ENCODE results near the gene HMGCS2.
A peak's percentile ranks its signal among the peaks of the same experiment; 100 is the strongest.
"Not testable (repeated sequence)": the region's sequence is repeated elsewhere in the genome, so short reads cannot be mapped to it uniquely, and the experiment has no call there.

HMGCS2 gene

GRCh38 chr1:119725626-119726025 is 43.1 kb downstream of the HMGCS2 start:
- DNase-seq: no peak

- no peak for DNase-seq
Measured at GRCh38 chr1:119724611-119725218, 44.0 kb downstream of the HMGCS2 start.

GRCh38 chr1:119721896-119722295 is 46.8 kb downstream of the HMGCS2 start:
- DNase-seq: no peak

GRCh38 chr1:119720866-119721440 is 47.8 kb downstream of the HMGCS2 start:
- no peak for DNase-seq

- DNase-seq: no peak
Measured at GRCh38 chr1:119718972-119719371, 49.7 kb downstream of the HMGCS2 start.

GRCh38 chr1:119718409-119718808 is 50.3 kb downstream of the HMGCS2 start:
- no peak for DNase-seq

- DNase-seq: no peak
Measured at GRCh38 chr1:119715542-119715941, 53.2 kb downstream of the HMGCS2 start.

GRCh38 chr1:119714583-119714982 is 54.1 kb downstream of the HMGCS2 start:
- DNase-seq: no peak

- DNase-seq: no peak
Measured at GRCh38 chr1:119713749-119714456, 54.8 kb downstream of the HMGCS2 start.

GRCh38 chr1:119713039-119713748 is 55.5 kb downstream of the HMGCS2 start:
- DNase-seq: no peak

GRCh38 chr1:119712342-119713038 is 56.2 kb downstream of the HMGCS2 start:
- no peak for DNase-seq

- DNase-seq: peak; percentile 40
Measured at GRCh38 chr1:119711804-119712341, 56.8 kb downstream of the HMGCS2 start, which contains the start of gene PHGDH. Gene PHGDH (plus strand): TSS chr1:119711934. CDS start chr1:119712023, 89 bp downstream.

- not testable (repeated sequence) for DNase-seq
Measured at GRCh38 chr1:119711356-119711803, 57.3 kb downstream of the HMGCS2 start.

GRCh38 chr1:119706599-119706998 is 62.1 kb downstream of the HMGCS2 start:
- not testable (repeated sequence) for DNase-seq

- no peak for DNase-seq
Measured at GRCh38 chr1:119703666-119704450, 64.8 kb downstream of the HMGCS2 start.

- DNase-seq: no peak
Measured at GRCh38 chr1:119702384-119702783, 66.3 kb downstream of the HMGCS2 start.

- DNase-seq: no peak
Measured at GRCh38 chr1:119701659-119702058, 67.0 kb downstream of the HMGCS2 start.

- no peak for DNase-seq
Measured at GRCh38 chr1:119700326-119700725, 68.4 kb downstream of the HMGCS2 start.

Measured in activated CD4-positive, CD25-positive, alpha-beta regulatory T cell treated with anti-CD3 and anti-CD28 coated beads, Interleukin-2, amount 50 U/mL, for 72 hours (primary cell).